HFFc6 (cell line): ENCODE results near the gene LZTS3. TPM values are rescaled to one million over a fixed set of nuclear protein-coding genes. Genes with fewer than 3 reads are reported as not detected.

ENCODE experiments used
- DNase-seq: peaks from one replicate; pipeline ENCODE4 v3.0.0-alpha.2; 2018
- H3K27ac Mint-ChIP-seq: 2 replicates; pipeline ENCODE4 v1.8.0; 2020; ENCODE audit warnings: mild to moderate bottlenecking, mixed read lengths
- H3K27me3 Mint-ChIP-seq: 2 replicates; pipeline ENCODE4 v1.8.0; 2021; ENCODE audit warnings: mild to moderate bottlenecking, moderate library complexity, mixed read lengths; ENCODE audit not compliant: insufficient read depth
- H3K36me3 Mint-ChIP-seq: 2 replicates; pipeline ENCODE4 v1.8.0; 2021; ENCODE audit warnings: low read depth, mixed read lengths
- H3K4me1 Mint-ChIP-seq: 2 replicates; pipeline ENCODE4 v1.8.0; 2020; ENCODE audit warnings: low read depth, mixed read lengths
- H3K4me3 Mint-ChIP-seq: 2 replicates; pipeline ENCODE4 v1.8.0; 2020; ENCODE audit warnings: mild to moderate bottlenecking, moderate library complexity, mixed read lengths
- H3K9me3 Mint-ChIP-seq: 2 replicates; pipeline ENCODE4 v1.8.0; 2020; ENCODE audit warnings: mild to moderate bottlenecking, mixed read lengths
- total RNA-seq, 6 experiments: library from RNA; stranded (reverse); fragmentation: NEBNext Ultra II Directional; extraction: Animal tissue kit (Norgen Biotek cat#: 25700); gene quantifications; 2 replicates in 1 of 6; 3 replicates in 5 of 6; pipeline ENCODE4 v1.2.3, GENCODE V29; 2021
- TF ChIP-seq, protein P1 (sequence below): fragments of 200-600 bp; sonication (generic); IDR thresholded peaks from 2 replicates; pipeline ENCODE4 v1.5.0; 2021; ENCODE audit warnings: antibody characterized with exemption, mild to moderate bottlenecking

LZTS3 gene
- total RNA-seq, 6 experiments from 2014 or later, result 2.7 to 6.1 (median 3.0) TPM

DNA sequence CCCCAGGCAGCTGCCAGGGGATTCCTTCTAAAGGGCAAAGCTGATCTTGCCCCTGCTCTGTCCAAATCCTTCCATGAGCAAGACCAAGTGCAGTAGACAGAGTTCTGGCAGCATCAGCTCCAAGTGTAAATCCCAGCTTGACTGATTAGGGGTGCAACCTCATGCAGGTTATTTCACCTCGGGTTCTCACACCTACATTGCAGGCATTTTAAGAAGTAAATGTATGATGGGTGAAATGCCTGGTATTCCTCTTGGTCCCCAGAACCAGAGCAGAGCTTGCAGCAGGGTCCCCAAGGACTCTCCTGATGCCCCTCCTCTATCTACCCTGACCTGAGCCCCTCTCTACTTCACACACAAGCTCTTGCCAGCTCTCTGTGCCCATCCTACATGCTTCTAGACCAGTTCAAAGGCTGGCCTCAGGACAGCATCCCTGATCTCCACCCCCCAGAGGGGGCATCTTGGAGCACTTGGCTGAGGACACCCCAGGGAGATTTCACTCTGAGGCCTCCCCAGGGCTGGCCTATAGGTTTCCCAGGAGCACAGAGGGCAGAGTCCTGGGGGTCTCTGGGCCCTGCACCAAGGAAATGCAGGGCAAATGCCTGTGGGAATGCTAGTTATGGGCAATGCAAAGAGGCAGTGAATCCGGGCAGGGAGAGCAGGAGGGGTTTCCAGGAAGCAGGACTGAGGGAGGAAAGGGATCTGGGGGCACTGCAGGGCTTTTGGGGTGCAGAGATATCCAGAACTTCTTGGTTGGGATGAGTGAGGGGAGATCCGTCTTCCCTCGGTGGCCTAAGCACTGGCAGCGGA lies 1.0 kb downstream of the LZTS3 start:
- Mint-ChIP-seq H3K27ac (no peak overlapping the region; the same call in 1 of the 2 replicates), H3K9me3 (no peaks in the 10 kb centered on the region), H3K36me3 (no peaks in the 10 kb centered on the region), H3K4me3 (peak overlapping the region; percentile 76), H3K4me1 (peaks cover 14% of the 10 kb centered on the region), H3K27me3 (peaks cover 8% of the 10 kb centered on the region; the same call in 1 of the 2 replicates)
- no peak for DNase-seq
- TF ChIP-seq, protein P1, sequence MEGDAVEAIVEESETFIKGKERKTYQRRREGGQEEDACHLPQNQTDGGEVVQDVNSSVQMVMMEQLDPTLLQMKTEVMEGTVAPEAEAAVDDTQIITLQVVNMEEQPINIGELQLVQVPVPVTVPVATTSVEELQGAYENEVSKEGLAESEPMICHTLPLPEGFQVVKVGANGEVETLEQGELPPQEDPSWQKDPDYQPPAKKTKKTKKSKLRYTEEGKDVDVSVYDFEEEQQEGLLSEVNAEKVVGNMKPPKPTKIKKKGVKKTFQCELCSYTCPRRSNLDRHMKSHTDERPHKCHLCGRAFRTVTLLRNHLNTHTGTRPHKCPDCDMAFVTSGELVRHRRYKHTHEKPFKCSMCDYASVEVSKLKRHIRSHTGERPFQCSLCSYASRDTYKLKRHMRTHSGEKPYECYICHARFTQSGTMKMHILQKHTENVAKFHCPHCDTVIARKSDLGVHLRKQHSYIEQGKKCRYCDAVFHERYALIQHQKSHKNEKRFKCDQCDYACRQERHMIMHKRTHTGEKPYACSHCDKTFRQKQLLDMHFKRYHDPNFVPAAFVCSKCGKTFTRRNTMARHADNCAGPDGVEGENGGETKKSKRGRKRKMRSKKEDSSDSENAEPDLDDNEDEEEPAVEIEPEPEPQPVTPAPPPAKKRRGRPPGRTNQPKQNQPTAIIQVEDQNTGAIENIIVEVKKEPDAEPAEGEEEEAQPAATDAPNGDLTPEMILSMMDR, result no peak; the same call in 1 of the 2 replicates

DNA sequence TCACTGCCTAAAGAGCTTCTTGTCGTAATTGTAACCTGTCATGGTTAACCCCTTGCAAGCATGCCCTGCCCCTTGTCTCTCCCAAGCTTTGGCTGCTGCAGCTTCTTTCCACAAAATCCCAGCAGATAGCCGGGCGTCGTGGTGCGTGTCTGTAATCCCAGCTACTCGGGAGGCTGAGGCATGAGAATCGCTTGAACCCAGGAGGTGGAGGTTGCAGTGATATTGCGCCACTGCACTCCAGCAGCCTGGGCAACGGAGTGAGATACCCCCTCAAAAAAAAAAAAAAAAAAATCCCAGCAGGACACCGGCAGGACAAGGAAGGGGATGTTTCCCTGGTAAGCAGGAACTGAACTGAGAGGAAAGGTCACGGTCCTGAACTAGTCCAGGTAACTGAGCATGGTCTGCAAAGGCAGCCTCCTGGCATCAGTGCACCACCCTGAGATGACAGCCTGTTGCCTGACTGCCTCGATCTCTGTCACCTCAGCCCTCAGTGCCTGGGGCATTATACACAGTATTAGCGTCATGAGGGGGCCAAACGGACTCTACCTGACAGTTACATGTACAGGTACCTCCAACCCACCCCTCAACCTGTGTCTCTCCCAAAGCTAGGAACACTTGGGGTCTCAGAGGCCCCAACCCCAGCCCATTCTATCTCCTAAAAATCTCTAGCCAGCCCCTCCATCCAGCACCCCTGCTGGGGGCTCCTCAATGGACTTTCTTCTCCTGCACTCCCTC lies 1.8 kb downstream of the LZTS3 start:
- Mint-ChIP-seq H3K36me3 (no peaks in the 10 kb centered on the region), H3K27ac (no peak overlapping the region), H3K4me1 (peaks cover 14% of the 10 kb centered on the region), H3K9me3 (no peaks in the 10 kb centered on the region), H3K27me3 (peaks cover 8% of the 10 kb centered on the region; the same call in 1 of the 2 replicates), H3K4me3 (no peak overlapping the region)
- TF ChIP-seq, protein P1, result no peak
- no peak for DNase-seq

DNA sequence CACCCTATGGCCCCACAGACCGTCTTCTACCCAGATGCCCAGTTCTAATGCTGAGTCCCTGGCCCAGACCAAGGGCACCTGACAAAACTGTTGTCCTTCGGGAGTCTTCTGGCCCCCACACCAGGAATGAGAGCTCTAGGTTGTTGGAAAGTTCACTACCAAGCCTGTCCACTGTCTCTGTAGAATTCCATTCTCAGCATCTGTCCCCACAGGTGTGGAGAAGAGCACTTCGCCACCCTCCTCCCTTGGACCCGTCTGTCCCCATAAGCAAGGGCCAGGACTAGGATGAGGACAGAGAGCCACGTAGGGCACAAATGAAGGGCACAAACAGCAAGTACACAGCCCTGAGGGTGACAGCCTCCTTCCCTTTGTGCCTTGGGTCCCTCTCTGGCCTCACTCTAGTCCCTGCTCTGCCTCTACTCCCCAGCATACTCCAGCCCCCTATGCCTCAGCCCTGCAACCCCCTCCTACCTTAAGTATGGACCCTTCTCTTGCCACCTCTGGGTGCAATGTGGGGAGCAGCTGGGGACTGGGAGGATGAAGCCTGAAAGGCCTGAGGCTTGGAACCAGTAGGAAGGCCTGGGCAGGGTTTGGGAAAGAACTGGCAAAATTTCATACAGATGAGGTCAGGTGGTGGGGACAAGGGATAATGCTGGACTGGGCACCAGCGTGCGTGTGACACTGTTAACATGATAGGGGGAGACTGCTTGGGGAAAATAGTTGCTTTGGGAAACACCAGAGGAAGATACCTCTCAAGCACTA lies 4.3 kb downstream of the LZTS3 start:
- no peak for DNase-seq
- H3K4me1 Mint-ChIP-seq, result no peaks in the 10 kb centered on the region
- TF ChIP-seq, protein P1, result no peak
- H3K27me3 Mint-ChIP-seq, result peaks cover 4% of the 10 kb centered on the region; the same call in 1 of the 2 replicates
- H3K36me3 Mint-ChIP-seq, result no peaks in the 10 kb centered on the region
- no peaks in the 10 kb centered on the region for H3K9me3 Mint-ChIP-seq
- no peak overlapping the region for H3K4me3 Mint-ChIP-seq
- no peak overlapping the region for H3K27ac Mint-ChIP-seq

DNA sequence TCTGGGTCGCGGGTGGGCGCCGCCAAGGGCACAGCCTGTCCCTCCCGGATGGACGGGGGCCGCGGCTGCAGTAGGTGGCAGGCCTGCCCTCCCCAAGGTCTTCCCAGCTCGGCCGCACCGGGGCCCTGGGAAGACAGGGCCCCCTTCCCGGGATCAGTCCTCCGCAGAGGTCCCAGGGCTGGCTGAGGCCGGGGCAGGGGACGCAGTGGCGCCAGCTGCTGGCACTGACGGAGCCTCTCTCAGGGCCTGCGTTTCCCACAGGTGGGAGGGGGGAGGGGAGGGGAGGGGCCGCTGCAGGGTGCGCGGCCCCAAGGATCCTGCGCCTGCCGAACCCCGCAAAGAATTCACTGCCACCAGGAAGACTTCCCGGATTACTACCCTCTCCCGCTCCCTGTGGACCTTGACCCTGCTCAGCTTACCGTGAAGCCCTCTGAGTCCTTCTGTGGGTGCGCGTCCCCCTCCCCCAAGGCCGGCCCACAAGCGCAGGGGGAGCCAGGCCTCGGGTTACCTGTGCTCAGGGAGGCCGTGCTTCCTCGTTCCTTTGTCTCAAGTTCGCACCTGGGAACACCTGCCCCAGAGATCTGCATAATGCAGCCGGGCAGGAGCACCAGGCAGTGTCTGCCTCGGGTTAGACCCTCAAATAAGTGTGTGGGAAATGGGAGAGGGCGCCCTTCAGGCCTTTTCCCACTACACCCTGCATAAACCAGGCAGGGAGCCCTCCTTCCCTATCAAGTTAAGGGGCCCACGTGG lies 5.1 kb downstream of the LZTS3 start:
- H3K9me3 Mint-ChIP-seq, result no peaks in the 10 kb centered on the region
- no peak for DNase-seq
- no peak overlapping the region for H3K27ac Mint-ChIP-seq
- no peaks in the 10 kb centered on the region for H3K36me3 Mint-ChIP-seq
- H3K4me3 Mint-ChIP-seq, result no peak overlapping the region
- peaks cover 4% of the 10 kb centered on the region for H3K27me3 Mint-ChIP-seq
- no peaks in the 10 kb centered on the region for H3K4me1 Mint-ChIP-seq
- TF ChIP-seq, protein P1, result no peak

DNA sequence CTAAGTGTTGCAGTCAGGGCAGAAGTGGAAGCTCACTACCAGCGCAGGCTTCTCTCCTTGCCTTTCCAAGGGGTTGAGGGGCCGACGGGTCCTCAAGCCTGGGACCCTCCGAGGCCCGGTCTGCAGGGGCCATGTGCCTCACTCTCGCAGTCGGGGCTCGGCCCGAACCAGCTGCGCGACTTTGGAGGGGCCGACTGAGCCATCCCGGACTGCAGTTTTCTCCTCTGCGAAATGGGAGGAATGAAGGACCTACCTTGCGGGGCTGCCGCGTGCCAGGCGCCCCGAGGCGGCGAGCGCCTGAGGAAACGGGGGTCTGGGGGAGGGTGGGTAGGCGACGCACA lies 5.6 kb downstream of the LZTS3 start:
- peaks cover 4% of the 10 kb centered on the region for H3K27me3 Mint-ChIP-seq
- H3K4me1 Mint-ChIP-seq, result no peaks in the 10 kb centered on the region
- no peak for DNase-seq
- no peak overlapping the region for H3K27ac Mint-ChIP-seq
- H3K9me3 Mint-ChIP-seq, result no peaks in the 10 kb centered on the region
- H3K36me3 Mint-ChIP-seq, result no peaks in the 10 kb centered on the region
- TF ChIP-seq, protein P1, result no peak
- H3K4me3 Mint-ChIP-seq, result no peak overlapping the region
